K562 (cell line): ENCODE data around the gene USP38. TPM values are rescaled to one million over a fixed set of nuclear protein-coding genes. Genes with fewer than 3 reads are reported as not detected.

Source experiments
- ATAC-seq: fragments of 200-7000 bp; cut with Tn5 transposase; 3 replicates; pipeline ENCODE4 v1.9.1; 2020; ENCODE audit warnings: moderate library complexity
- BruUV-seq: library from RNA; stranded (reverse); fragments of 400-500 nt; replicated peaks from 2 replicates; lab custom pipeline; 2021; lab: Mats Ljungman, UMichigan
- CTCF ChIA-PET: fragments of 300-600 bp; formaldehyde crosslinking; extraction: SDS; loops from one replicate; lab custom pipeline; 2021; ENCODE audit warnings: low intra/inter-chr PET ratio; lab: Yijun Ruan, JAX
- POLR2A ChIA-PET: fragments of 300-600, 350-650 bp; sonication (Branson Sonifier 250); formaldehyde crosslinking; extraction: SDS; loops from one replicate; lab custom pipeline; 2021; ENCODE audit warnings: antibody characterized with exemption, inconsistent platforms; lab: Yijun Ruan, JAX
- DNase-seq, 4 experiments: peaks; one replicate each; pipeline versions ENCODE4 v3.0.0 to v3.0.0-alpha.2; 2011 to 2018; ENCODE audit warnings: low spot score in 3 of 4, mixed read lengths in 3 of 4; ENCODE audit errors: extremely low read depth in 1 of 4
- FAIRE-seq: peaks from 2 replicates; lab custom pipeline; 2011; peaks lifted over from hg19 to GRCh38; lab: Jason Lieb, UNC
- H2AFZ ChIP-seq: 2 replicates; pipeline ENCODE4 v1.6.0; 2011; ENCODE audit warnings: low read depth, low read length, control low read depth, inconsistent platforms
- H3K27ac ChIP-seq: fragments of 200-600 bp; 3 replicates; pipeline ENCODE4 v1.8.0; 2011; ENCODE audit warnings: low read depth, mild to moderate bottlenecking, control low read depth, inconsistent platforms, low read length, moderate library complexity, mixed read lengths; ENCODE audit errors: extremely low read depth
- H3K27me3 ChIP-seq, 2 experiments: fragments of 300-600 bp in 1 of 2; 2 replicates in 1 of 2; 3 replicates in 1 of 2; pipeline versions ENCODE4 v1.6.0 to v1.8.0; 2011; ENCODE audit warnings: inconsistent platforms in 2 of 2, low read length in 2 of 2, mild to moderate bottlenecking in 1 of 2, mixed read lengths in 1 of 2, moderate library complexity in 1 of 2; ENCODE audit not compliant: control insufficient read depth in 2 of 2, insufficient read depth in 2 of 2
- H3K36me3 ChIP-seq: fragments of 300-600 bp; 3 replicates; pipeline ENCODE4 v1.8.0; 2011; ENCODE audit warnings: mild to moderate bottlenecking, low read length, inconsistent platforms; ENCODE audit not compliant: control insufficient read depth, insufficient read depth
- H3K4me1 ChIP-seq, 2 experiments: fragments of 200-600 bp in 1 of 2; replicated peaks in 1 of 2; 2 replicates in 1 of 2; 3 replicates in 1 of 2; pipeline versions ENCODE4 v1.5.1 to v1.8.0; 2011; ENCODE audit warnings: inconsistent platforms in 2 of 2, low read length in 2 of 2, mild to moderate bottlenecking in 1 of 2, mixed read lengths in 1 of 2, moderate library complexity in 1 of 2; ENCODE audit not compliant: control insufficient read depth in 2 of 2, insufficient read depth in 2 of 2
- H3K4me2 ChIP-seq: 2 replicates; pipeline ENCODE4 v1.6.1; 2011; ENCODE audit warnings: low read length, control low read depth, inconsistent platforms, mixed read lengths; ENCODE audit not compliant: insufficient read depth
- H3K4me3 ChIP-seq: fragments of 200-600 bp; sonication (generic), shearing (Covaris generic); 2 replicates; pipeline ENCODE4 v1.5.1; 2016; ENCODE audit warnings: control low read depth, inconsistent platforms
- H3K79me2 ChIP-seq: fragments of 200-600 bp; 3 replicates; pipeline ENCODE4 v1.8.0; 2011; ENCODE audit warnings: low read length, inconsistent platforms; ENCODE audit not compliant: control insufficient read depth, insufficient read depth
- H3K9ac ChIP-seq, 2 experiments: 2 replicates each; pipeline versions ENCODE4 v1.6.0 to v1.6.1; 2011; ENCODE audit warnings: low read depth in 2 of 2, low read length in 2 of 2, control low read depth in 1 of 2, inconsistent platforms in 1 of 2, mild to moderate bottlenecking in 1 of 2, mixed read lengths in 1 of 2; ENCODE audit not compliant: insufficient read depth in 1 of 2
- H3K9me1 ChIP-seq: one replicate; pipeline ENCODE4 v1.6.0; 2011; ENCODE audit warnings: inconsistent platforms, mild to moderate bottlenecking, low read length, moderate library complexity; ENCODE audit not compliant: control insufficient read depth, insufficient read depth
- H3K9me3 ChIP-seq: replicated peaks from 2 replicates; pipeline ENCODE4 v1.5.1; 2011; ENCODE audit warnings: low read depth, low read length, inconsistent platforms; ENCODE audit not compliant: control insufficient read depth, insufficient read depth
- H4K20me1 ChIP-seq: replicated peaks from 2 replicates; pipeline ENCODE4 v1.6.1; 2011; ENCODE audit warnings: low read length, inconsistent platforms, mixed read lengths; ENCODE audit not compliant: control insufficient read depth, insufficient read depth
- MTA1 ChIP-seq: fragments of 450-650 bp; IDR thresholded peaks from 2 replicates; pipeline ENCODE4 v1.6.1; 2017; ENCODE audit warnings: borderline replicate concordance
- TFAP4 ChIP-seq: sonication (generic); formaldehyde crosslinking; IDR thresholded peaks from 2 replicates; pipeline ENCODE4 v1.8.0; 2022; ENCODE audit warnings: missing genetic modification reagents, mild to moderate bottlenecking, moderate library complexity, borderline replicate concordance
- ZNF316 ChIP-seq: fragments of 450-650 bp; IDR thresholded peaks from 2 replicates; pipeline ENCODE4 v1.6.1; 2016
- WGBS: fragments of 100-300 bp; shearing (Covaris generic); methylation state at CpG from one replicate; pipeline ENCODE4 v1.1.6; 2016; ENCODE audit warnings: low coverage, mixed read lengths; ENCODE audit not compliant: insufficient coverage; ENCODE audit errors: missing lambda C conversion rate; 5-methylcytosine and 5-hydroxymethylcytosine counted together
- in situ Hi-C: fragments of 300-500 bp; cut with MboI; formaldehyde crosslinking; loops from 4 replicates; pipeline ENCODE4 v1.15.0; 2018; ENCODE audit warnings: inconsistent platforms, mixed read lengths
- intact Hi-C: fragments of 100-400 bp; cut with micrococcal nuclease; formaldehyde crosslinking; loops from 2 replicates; pipeline ENCODE4 v1.14.2; 2022
- polyA plus RNA-seq, 8 experiments: library from polyadenylated mRNA; depleted of rRNA in 4 of 8; stranded (reverse) in 5 of 8; unstranded in 3 of 8; fragments of >200 nt; fragmentation: Nextera tagmentation in 2 of 8; fragmentation: Illumina TruSeq in 1 of 8; extraction: Ambion mirVana in 2 of 8; extraction: Trizol in 1 of 8; gene quantifications; 2 replicates each; pipeline versions ENCODE4 v1.2.1 to v1.2.3, GENCODE V29; 2011 to 2014; ENCODE audit warnings: inconsistent platforms in 1 of 8, missing spikeins in 1 of 8
- total RNA-seq, 7 experiments: library from RNA; depleted of rRNA in 6 of 7; stranded (reverse); fragments of >200 nt in 6 of 7; fragmentation: Illumina TruSeq in 2 of 7; extraction: Trizol in 2 of 7; gene quantifications; 2 replicates each; pipeline versions ENCODE4 v1.2.1 to v1.2.3, GENCODE V29; 2011 to 2021; ENCODE audit warnings: low replicate concordance in 1 of 7

The USP38 gene
- total and polyA plus RNA-seq, 9 of the 15 experiments (the other 6 are each of a cell fraction or from before 2014, with no cell fraction given), result 4.2 to 20.6 (median 11.2) TPM

GRCh38 chr4:143270256-143270838 lies 85.6 kb downstream of the USP38 start:
- Histone ChIP-seq H3K27me3 (no peaks in the 10 kb centered on the region; a peak in 1 of 5 replicates), H3K4me2 (no peak overlapping the region), H3K36me3 (no peaks in the 10 kb centered on the region), H2AFZ (no peak overlapping the region), H3K9me1 (no peaks in the 10 kb centered on the region), H3K27ac (no peak overlapping the region), H3K4me3 (no peak overlapping the region), H3K79me2 (no peaks in the 10 kb centered on the region), H4K20me1 (no peaks in the 10 kb centered on the region), H3K9me3 (0 out of 2 replicates have a peak, but pooled peaks cover 2% of the 10 kb centered on the region), H3K9ac (no peak overlapping the region), H3K4me1 (no peaks in the 10 kb centered on the region; a peak in 1 of 5 replicates)
- no peak for FAIRE-seq
- WGBS, result 6% methylated on average over 2 of the region's 2 CpGs
- no peak for DNase-seq
- no peak for ATAC-seq
- in situ Hi-C loops, result no loop called here
- POLR2A ChIA-PET, result interaction anchor here (0.7 kb wide), 1 partner anchor 1635 kb away, joined by 4 read pairs; no protein-coding TSS in a partner anchor
- no TSS peak for BruUV-seq
- TF ChIP-seq MTA1 (no peak), TFAP4 (CRISPR knock-in tag) (no peak), ZNF316 (peak; percentile 21; the same call in 1 of the 2 replicates)
- intact Hi-C loops, result no loop called here
- CTCF ChIA-PET, result no interaction called here

Other genes starting within 250 kb of the USP38 start
- gene GAB1, start 152.0 kb downstream of the USP38 start, total RNA-seq (2014; rRNA removed), result 5.3 and 8.9 TPM in 2 replicates
- 9.7 and 12.0 TPM in 2 replicates for gene GAB1, start 152.0 kb downstream of the USP38 start, total RNA-seq (2014; rRNA removed; fragmentation: Illumina TruSeq; extraction: Trizol)
- 8.0 and 8.7 TPM in 2 replicates for gene GAB1, start 152.0 kb downstream of the USP38 start, total RNA-seq (2015; rRNA removed; fragmentation: Illumina TruSeq; extraction: Trizol)
- gene GAB1, start 152.0 kb downstream of the USP38 start, total RNA-seq (2021), result 10.3 and 10.9 TPM in 2 replicates
- 7.5 and 8.8 TPM in 2 replicates for gene GAB1, start 152.0 kb downstream of the USP38 start, polyA plus RNA-seq (2011; rRNA removed)
- 12.4 and 14.6 TPM in 2 replicates for gene GAB1, start 152.0 kb downstream of the USP38 start, polyA plus RNA-seq (2014; fragmentation: Illumina TruSeq; extraction: Trizol)
- gene GAB1, start 152.0 kb downstream of the USP38 start, polyA plus RNA-seq (2014; fragmentation: Nextera tagmentation; extraction: Ambion mirVana), result 1 to 10 TPM; 1.3 to 2.2 TPM
- gene GAB1, start 152.0 kb downstream of the USP38 start, polyA plus RNA-seq (2014; rRNA removed), result 2.9 and 7.1 TPM in 2 replicates